CD4-positive, alpha-beta T cell treated with Interleukin-12 subunit alpha and Interleukin-12 subunit beta, for 1 hour (primary cell): Measurements from ENCODE around the gene KRTAP16-1.
"Not testable (repeated sequence)": the region's sequence is repeated elsewhere in the genome, so short reads cannot be mapped to it uniquely, and the experiment has no call there.

ENCODE experiments used
- DNase-seq: peaks from one replicate; pipeline ENCODE4 v3.0.0-alpha.2; 2020

Gene KRTAP16-1

GRCh38 chr17:41301204-41301790 is 7.8 kb downstream of the KRTAP16-1 start:
- no peak for DNase-seq

- no peak for DNase-seq
These were observed 10.5 kb downstream of the KRTAP16-1 start for GRCh38 chr17:41298458-41299135.

- DNase-seq: no peak
These were observed 12.3 kb downstream of the KRTAP16-1 start for GRCh38 chr17:41296846-41297245.

- no peak for DNase-seq
These were observed 15.1 kb downstream of the KRTAP16-1 start for GRCh38 chr17:41294016-41294415.

GRCh38 chr17:41287050-41287449 is 22.1 kb downstream of the KRTAP16-1 start:
- no peak for DNase-seq

GRCh38 chr17:41284546-41284945 is 24.6 kb downstream of the KRTAP16-1 start:
- DNase-seq: no peak

GRCh38 chr17:41284043-41284442 is 25.1 kb downstream of the KRTAP16-1 start:
- no peak for DNase-seq

- no peak for DNase-seq
These were observed 30.7 kb downstream of the KRTAP16-1 start for GRCh38 chr17:41278176-41278955.

- DNase-seq: not testable (repeated sequence)
These were observed 33.4 kb downstream of the KRTAP16-1 start, which contains the start of gene KRTAP9-7 for GRCh38 chr17:41275648-41276190. KRTAP9-7 (plus strand) TSS chr17:41275698; CDS start chr17:41275698, 0 bp downstream.

- DNase-seq: no peak
These were observed 37.3 kb downstream of the KRTAP16-1 start for GRCh38 chr17:41271858-41272257.

GRCh38 chr17:41271323-41271722 is 37.8 kb downstream of the KRTAP16-1 start:
- DNase-seq: not testable (repeated sequence)

- no peak for DNase-seq
These were observed 41.4 kb downstream of the KRTAP16-1 start for GRCh38 chr17:41267711-41268110.

GRCh38 chr17:41265078-41265477 is 44.0 kb downstream of the KRTAP16-1 start, which contains the start of gene KRTAP9-6:
KRTAP9-6 (plus strand) TSS chr17:41265378; CDS start chr17:41265378, 0 bp downstream.
- no peak for DNase-seq

GRCh38 chr17:41264599-41264998 is 44.5 kb downstream of the KRTAP16-1 start:
- DNase-seq: no peak

- no peak for DNase-seq
These were observed 45.9 kb downstream of the KRTAP16-1 start for GRCh38 chr17:41263212-41263611.

- no peak for DNase-seq
These were observed 50.7 kb downstream of the KRTAP16-1 start for GRCh38 chr17:41258406-41258805.
